Measurements from ENCODE around the gene GFY. TPM values are rescaled to one million over a fixed set of nuclear protein-coding genes. Genes with fewer than 3 reads are reported as not detected.

The GFY gene
- total RNA-seq, 2 donors from 2014 or later, result not detected

Other genes with a start within 250 kb of the GFY start
- gene SLC6A16, start 100.2 kb upstream of the GFY start, total RNA-seq, result 1 to 10 TPM; 1.1 to 2.0 TPM
- 10 to 100 TPM in 1 of 2 donors, 1 to 10 TPM in 1; 7.1 to 10.6 TPM for gene CD37, start 90.0 kb upstream of the GFY start, total RNA-seq
- gene TEAD2, start 63.0 kb upstream of the GFY start, total RNA-seq, result 10 to 100 TPM; 43.8 to 45.0 TPM
- gene DKKL1, start 61.5 kb upstream of the GFY start, total RNA-seq, result not detected
- gene KASH5, start 37.1 kb upstream of the GFY start, total RNA-seq, result not detected
- not detected for gene PTH2, start 1.9 kb upstream of the GFY start, total RNA-seq
- 1 to 10 TPM; 1.7 to 2.5 TPM for gene SLC17A7, start 16.1 kb downstream of the GFY start, total RNA-seq
- gene PIH1D1, start 26.4 kb downstream of the GFY start, total RNA-seq, result 10 to 100 TPM; 32.2 to 42.5 TPM
- gene ALDH16A1, start 27.8 kb downstream of the GFY start, total RNA-seq, result 10 to 100 TPM; 16.8 to 17.5 TPM
- 1 to 10 TPM; 4.9 to 6.0 TPM for gene FLT3LG, start 48.8 kb downstream of the GFY start, total RNA-seq
- 1,000 to 10,000 TPM; 1,559 to 1,594 TPM for gene RPL13A, start 62.2 kb downstream of the GFY start, total RNA-seq
- gene RPS11, start 71.0 kb downstream of the GFY start, total RNA-seq, result 1,000 to 10,000 TPM; 1,060 to 1,184 TPM
- 100 to 1,000 TPM; 156 to 202 TPM for gene FCGRT, start 87.3 kb downstream of the GFY start, total RNA-seq
- 10 to 100 TPM; 27.3 to 34.9 TPM for gene RCN3, start 102.6 kb downstream of the GFY start, total RNA-seq
- 10 to 100 TPM; 43.6 to 48.6 TPM for gene NOSIP, start 155.2 kb downstream of the GFY start, total RNA-seq
- gene PRRG2, start 155.9 kb downstream of the GFY start, total RNA-seq, result 1 to 10 TPM in 1 of 2 donors, under 1 TPM in 1; 0.68 to 1.1 TPM
- 10 to 100 TPM; 12.9 to 15.9 TPM for gene PRR12, start 165.8 kb downstream of the GFY start, total RNA-seq
- 10 to 100 TPM; 85.6 to 95.0 TPM for gene RRAS, start 214.8 kb downstream of the GFY start, total RNA-seq
- 10 to 100 TPM; 38.6 to 46.9 TPM for gene SCAF1, start 216.8 kb downstream of the GFY start, total RNA-seq
- gene IRF3, start 240.5 kb downstream of the GFY start, total RNA-seq, result 10 to 100 TPM; 46.3 to 48.1 TPM
- gene BCL2L12, start 240.5 kb downstream of the GFY start, total RNA-seq, result 10 to 100 TPM; 12.0 to 12.5 TPM